WI38 (cell line): ENCODE data around the gene RTN3.
"Not testable (repeated sequence)": the region's sequence is repeated elsewhere in the genome, so short reads cannot be mapped to it uniquely, and the experiment has no call there.

Experiments
- H3K4me3 ChIP-seq: 2 replicates; pipeline ENCODE4 v1.5.1; 2011; ENCODE audit warnings: low read depth, mild to moderate bottlenecking, control low read depth, low read length
- TF ChIP-seq, protein P1 (sequence below): IDR thresholded peaks from 2 replicates; pipeline ENCODE4 v1.5.1; 2012; ENCODE audit warnings: low read depth, mild to moderate bottlenecking, control low read depth, low read length

The RTN3 gene, protein sequence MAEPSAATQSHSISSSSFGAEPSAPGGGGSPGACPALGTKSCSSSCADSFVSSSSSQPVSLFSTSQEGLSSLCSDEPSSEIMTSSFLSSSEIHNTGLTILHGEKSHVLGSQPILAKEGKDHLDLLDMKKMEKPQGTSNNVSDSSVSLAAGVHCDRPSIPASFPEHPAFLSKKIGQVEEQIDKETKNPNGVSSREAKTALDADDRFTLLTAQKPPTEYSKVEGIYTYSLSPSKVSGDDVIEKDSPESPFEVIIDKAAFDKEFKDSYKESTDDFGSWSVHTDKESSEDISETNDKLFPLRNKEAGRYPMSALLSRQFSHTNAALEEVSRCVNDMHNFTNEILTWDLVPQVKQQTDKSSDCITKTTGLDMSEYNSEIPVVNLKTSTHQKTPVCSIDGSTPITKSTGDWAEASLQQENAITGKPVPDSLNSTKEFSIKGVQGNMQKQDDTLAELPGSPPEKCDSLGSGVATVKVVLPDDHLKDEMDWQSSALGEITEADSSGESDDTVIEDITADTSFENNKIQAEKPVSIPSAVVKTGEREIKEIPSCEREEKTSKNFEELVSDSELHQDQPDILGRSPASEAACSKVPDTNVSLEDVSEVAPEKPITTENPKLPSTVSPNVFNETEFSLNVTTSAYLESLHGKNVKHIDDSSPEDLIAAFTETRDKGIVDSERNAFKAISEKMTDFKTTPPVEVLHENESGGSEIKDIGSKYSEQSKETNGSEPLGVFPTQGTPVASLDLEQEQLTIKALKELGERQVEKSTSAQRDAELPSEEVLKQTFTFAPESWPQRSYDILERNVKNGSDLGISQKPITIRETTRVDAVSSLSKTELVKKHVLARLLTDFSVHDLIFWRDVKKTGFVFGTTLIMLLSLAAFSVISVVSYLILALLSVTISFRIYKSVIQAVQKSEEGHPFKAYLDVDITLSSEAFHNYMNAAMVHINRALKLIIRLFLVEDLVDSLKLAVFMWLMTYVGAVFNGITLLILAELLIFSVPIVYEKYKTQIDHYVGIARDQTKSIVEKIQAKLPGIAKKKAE

DNA sequence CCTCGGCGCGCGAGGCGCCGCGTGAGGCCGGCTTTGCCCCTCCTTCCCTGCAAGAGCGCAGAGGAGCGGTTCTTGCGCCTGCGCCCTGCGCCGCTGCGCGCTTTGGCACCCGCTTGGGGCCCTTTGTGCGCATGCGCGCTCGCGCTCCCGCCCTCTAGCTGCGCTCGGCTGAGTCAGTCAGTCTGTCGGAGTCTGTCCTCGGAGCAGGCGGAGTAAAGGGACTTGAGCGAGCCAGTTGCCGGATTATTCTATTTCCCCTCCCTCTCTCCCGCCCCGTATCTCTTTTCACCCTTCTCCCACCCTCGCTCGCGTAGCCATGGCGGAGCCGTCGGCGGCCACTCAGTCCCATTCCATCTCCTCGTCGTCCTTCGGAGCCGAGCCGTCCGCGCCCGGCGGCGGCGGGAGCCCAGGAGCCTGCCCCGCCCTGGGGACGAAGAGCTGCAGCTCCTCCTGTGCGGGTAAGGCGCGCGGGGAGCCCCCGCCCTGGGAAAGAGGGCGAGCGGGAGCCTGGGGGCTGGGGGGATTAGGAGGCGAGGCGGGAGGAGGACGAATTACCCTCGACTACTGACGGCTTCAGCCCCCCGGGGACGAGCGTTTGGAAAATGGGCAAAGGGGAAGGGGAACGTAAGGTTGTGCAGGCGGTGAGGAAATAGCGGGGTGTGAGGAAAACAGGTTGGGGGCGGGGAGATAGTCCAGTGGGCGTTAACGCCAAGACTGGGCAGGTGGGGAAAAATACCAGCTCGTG, at the start of gene RTN3:
Gene RTN3 (plus strand): TSS at position 180 of the 745 bp plus-strand sequence. CDS start 137 bp downstream, at position 317.
- TF ChIP-seq, protein P1, sequence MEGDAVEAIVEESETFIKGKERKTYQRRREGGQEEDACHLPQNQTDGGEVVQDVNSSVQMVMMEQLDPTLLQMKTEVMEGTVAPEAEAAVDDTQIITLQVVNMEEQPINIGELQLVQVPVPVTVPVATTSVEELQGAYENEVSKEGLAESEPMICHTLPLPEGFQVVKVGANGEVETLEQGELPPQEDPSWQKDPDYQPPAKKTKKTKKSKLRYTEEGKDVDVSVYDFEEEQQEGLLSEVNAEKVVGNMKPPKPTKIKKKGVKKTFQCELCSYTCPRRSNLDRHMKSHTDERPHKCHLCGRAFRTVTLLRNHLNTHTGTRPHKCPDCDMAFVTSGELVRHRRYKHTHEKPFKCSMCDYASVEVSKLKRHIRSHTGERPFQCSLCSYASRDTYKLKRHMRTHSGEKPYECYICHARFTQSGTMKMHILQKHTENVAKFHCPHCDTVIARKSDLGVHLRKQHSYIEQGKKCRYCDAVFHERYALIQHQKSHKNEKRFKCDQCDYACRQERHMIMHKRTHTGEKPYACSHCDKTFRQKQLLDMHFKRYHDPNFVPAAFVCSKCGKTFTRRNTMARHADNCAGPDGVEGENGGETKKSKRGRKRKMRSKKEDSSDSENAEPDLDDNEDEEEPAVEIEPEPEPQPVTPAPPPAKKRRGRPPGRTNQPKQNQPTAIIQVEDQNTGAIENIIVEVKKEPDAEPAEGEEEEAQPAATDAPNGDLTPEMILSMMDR, result no peak
- peak within 1 kb of the TSS; percentile 99 for H3K4me3 ChIP-seq

DNA sequence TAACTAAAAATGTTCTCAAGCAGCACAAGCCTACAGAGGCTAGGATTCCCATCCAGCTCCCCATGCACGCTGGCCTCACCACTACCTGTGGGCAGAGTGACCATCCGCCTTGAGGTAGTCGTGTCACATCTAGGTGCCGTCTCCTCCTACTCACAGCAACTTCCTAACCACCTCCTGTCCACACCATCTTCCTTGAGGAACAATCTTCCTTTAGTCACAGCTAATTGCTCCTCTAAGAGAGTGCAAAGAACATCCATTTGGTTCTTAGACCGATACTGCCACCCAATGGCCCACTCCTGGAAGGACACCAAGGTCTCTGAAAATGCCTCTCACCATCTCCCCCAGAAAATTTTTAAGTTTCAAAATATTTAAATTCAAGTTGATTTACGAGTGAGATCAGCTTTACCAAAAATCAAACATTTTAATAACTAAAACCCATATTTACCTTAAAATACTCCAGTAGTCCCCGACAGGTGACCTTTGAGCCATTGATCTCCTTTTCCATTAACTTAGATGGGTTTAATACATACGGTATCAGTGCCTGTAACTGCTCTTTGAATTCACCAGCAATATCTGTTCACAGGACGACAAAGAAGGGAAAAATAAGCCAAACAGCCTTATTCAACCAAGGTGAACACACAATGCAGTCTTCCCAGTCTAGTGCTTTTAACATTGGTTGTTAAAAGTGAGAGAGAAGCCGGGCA, 45.4 kb upstream of the RTN3 start:
- TF ChIP-seq, protein P1, result peak; percentile 81
- no peak overlapping the region for H3K4me3 ChIP-seq

DNA sequence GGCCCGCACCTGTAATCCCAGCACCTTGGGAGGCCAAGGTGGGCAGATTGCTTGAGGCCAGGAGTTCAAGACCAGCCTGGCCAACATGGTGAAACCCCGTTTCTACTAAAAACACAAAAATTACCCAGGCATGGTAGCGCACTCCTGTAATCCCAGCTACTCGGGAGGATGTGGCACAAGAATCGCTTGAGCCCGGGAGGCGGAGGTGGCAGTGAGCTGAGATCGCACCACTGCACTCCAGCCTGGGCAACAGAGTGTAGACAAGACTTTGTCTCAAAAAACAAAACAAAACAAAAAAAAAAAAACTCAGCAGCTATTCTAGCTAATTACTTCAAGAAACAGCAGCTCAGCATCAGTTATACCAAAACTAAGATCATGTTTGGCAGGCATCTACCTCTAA, 42.9 kb upstream of the RTN3 start:
- not testable (repeated sequence) for H3K4me3 ChIP-seq

- H3K4me3 ChIP-seq, result no peak overlapping the region
- TF ChIP-seq, protein P1, result peak; percentile 8; the same call in 1 of the 2 replicates
These were observed 42.0 kb upstream of the RTN3 start for GRCh38 chr11:63639199-63639832.

GRCh38 chr11:63641727-63642126, 39.6 kb upstream of the RTN3 start:
- TF ChIP-seq, protein P1, result no peak
- H3K4me3 ChIP-seq, result no peak overlapping the region

DNA sequence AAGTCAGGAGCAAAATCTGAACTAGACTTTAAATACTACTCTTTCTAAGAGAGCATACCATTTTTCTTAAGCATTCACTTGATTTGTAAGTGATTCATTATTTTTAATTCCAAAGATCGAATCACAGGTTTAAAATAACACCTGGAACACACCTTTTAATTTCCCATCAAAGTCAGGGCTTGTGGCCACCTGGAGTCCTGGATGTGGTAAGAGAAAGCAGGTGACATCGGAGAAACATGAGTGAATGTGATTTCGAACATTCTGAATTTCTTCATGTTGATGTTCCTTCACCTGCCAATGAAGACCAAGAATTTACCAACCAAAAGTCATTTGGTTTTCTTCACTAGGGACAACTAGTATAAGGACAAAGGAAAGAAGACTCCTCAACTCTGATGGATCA, 38.1 kb upstream of the RTN3 start:
- TF ChIP-seq, protein P1, result no peak
- H3K4me3 ChIP-seq, result no peak overlapping the region
